ENCODE data around the gene CCDC187. TPM values are rescaled to one million over a fixed set of nuclear protein-coding genes. Genes with fewer than 3 reads are reported as not detected.

CCDC187 gene
- total RNA-seq (2016; rRNA removed; fragmentation: Illumina TruSeq; extraction: Trizol) (0.13 TPM in 1 of 2 replicates, not detected in the other), polyA plus RNA-seq (2011; rRNA removed) (0.03 and 0.09 TPM in 2 replicates), polyA minus RNA-seq (2011; rRNA and poly(A)+ RNA removed; ENCODE audit: low replicate concordance) (0.20 and 0.49 TPM in 2 replicates), Bru-seq, nascent RNA (percentile 4 among the genes with signal in this experiment), BruChase-seq, experiment 1, labeled RNA remaining after a 6-hour chase (percentile 7 among the genes with signal in this experiment), BruChase-seq, experiment 2, labeled RNA remaining after a 2-hour chase (percentile 7 among the genes with signal in this experiment)
- total RNA-seq (2016; cell fraction: cytosol; rRNA removed; fragmentation: Illumina TruSeq; extraction: Trizol; ENCODE audit: low read depth) = not detected in 2 replicates
- total RNA-seq (2016; cell fraction: insoluble cytoplasmic fraction; rRNA removed; fragmentation: Illumina TruSeq; extraction: Trizol) = 0.09 TPM in 1 of 2 replicates, not detected in the other
- 0.10 TPM in 1 of 2 replicates, not detected in the other for total RNA-seq (2016; cell fraction: membrane; rRNA removed; fragmentation: Illumina TruSeq; extraction: Trizol)
- 0.16 and 0.28 TPM in 2 replicates for total RNA-seq (2016; cell fraction: nucleus; rRNA removed; fragmentation: Illumina TruSeq; extraction: Trizol)
- polyA plus RNA-seq (2011; cell fraction: cytosol; rRNA removed) = 0.01 and 0.03 TPM in 2 replicates
- 0.45 and 0.48 TPM in 2 replicates for polyA plus RNA-seq (2011; cell fraction: nucleus; rRNA removed)
- polyA plus RNA-seq (2012) = 0.04 TPM in 1 of 2 replicates, not detected in the other
- polyA plus RNA-seq (2016; cell fraction: cytosol; fragmentation: Illumina TruSeq; extraction: Trizol; ENCODE audit: low read depth) = not detected in 2 replicates
- polyA plus RNA-seq (2016; cell fraction: insoluble cytoplasmic fraction; fragmentation: Illumina TruSeq; extraction: Trizol; ENCODE audit: low read depth) = not detected in 2 replicates
- 0.08 TPM in 1 of 2 replicates, not detected in the other for polyA plus RNA-seq (2016; cell fraction: membrane; fragmentation: Illumina TruSeq; extraction: Trizol; ENCODE audit: low read depth)
- polyA plus RNA-seq (2016; cell fraction: nucleus; fragmentation: Illumina TruSeq; extraction: Trizol; ENCODE audit: insufficient read depth, low read depth) = 0.14 and 0.17 TPM in 2 replicates
- not detected in 2 replicates for polyA minus RNA-seq (2011; cell fraction: cytosol; rRNA and poly(A)+ RNA removed)
- polyA minus RNA-seq (2011; cell fraction: nucleus; rRNA and poly(A)+ RNA removed) = 0.39 and 0.50 TPM in 2 replicates
- long read RNA-seq, experiment 1 = 0 reads
- long read RNA-seq, experiment 2 = 0 reads

DNA sequence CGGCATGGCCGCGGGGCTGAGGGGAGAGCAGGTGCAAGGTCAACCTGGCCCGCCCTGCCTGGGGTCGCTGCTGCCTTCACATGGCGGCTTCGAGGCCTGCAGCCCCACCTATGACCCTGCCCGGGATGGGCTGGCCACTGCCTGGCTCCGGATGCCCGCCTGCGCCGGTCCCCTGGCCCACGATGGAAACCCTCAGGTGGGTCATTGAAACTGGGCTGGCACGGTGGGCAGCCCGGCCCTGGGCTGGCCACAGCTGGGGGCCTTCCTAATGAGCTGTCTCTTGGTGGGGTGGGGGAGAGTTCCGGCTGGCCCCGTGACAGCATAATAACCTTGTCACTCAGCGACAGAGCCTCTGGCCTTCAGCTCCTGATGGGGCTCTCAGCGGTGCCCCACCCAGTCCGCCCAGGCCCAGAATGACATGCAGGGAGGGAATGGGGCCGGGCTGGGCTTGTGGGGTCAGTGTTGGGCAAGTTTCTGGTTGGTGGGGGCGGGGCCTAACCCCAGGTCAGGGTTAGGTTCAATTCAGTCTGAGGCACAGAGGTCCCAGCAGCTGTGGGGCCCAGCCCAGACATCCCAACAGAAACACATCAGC, at the start of gene CCDC187:
Gene CCDC187 (minus strand): TSS at position 270 of the 592 bp plus-strand sequence. CDS start 264 bp downstream, at position 6.
- Histone ChIP-seq H4K20me1 (ENCODE audit: insufficient read depth, low read length) (no peaks in the 10 kb centered on the region), H3K27ac (ENCODE audit: extremely low read length, insufficient read depth, low read length) (no peak within 1 kb of the TSS), H3K4me1 (ENCODE audit: insufficient read depth, low read length) (peaks cover 36% of the 10 kb centered on the region), H3K4me2 (ENCODE audit: low read depth, low read length) (0 out of 2 replicates have a peak within 1 kb of the TSS, but pooled peaks have one; percentile 15), H2AFZ (ENCODE audit: low read length) (no peak within 1 kb of the TSS), H3K36me3 (replicated peaks in 1 of 2; ENCODE audit: control insufficient read depth in 1 of 2, insufficient read depth in 2 of 2, low read length in 2 of 2) (no peaks in the 10 kb centered on the region), H3K79me2 (ENCODE audit: insufficient read depth, low read length) (no peaks in the 10 kb centered on the region), H3K4me3 (replicated peaks in 1 of 3; ENCODE audit: insufficient read depth in 1 of 3, low read depth in 2 of 3, low read length in 3 of 3) (no peak within 1 kb of the TSS; a peak in 1 of 6 replicates), H3K9ac (ENCODE audit: insufficient read depth, low read depth, low read length) (no peak within 1 kb of the TSS), H3K9me3 (ENCODE audit: low read length) (no peaks in the 10 kb centered on the region), H3K27me3 (ENCODE audit: control insufficient read depth in 1 of 2, insufficient read depth in 2 of 2, low read length in 2 of 2) (peaks cover 3 to 37% of the 10 kb centered on the region in 2 experiments)
- FAIRE-seq (no peak), DNase-seq (ENCODE audit: low spot score) (peak; percentile 23), ATAC-seq (peak; percentile 31)
- POLR2A ChIA-PET = no interaction called here
- no TSS peak for BruUV-seq (replicated peaks)
- 40% methylated on average over 6 of the region's 22 CpGs for WGBS (ENCODE audit: low lambda C conversion rate)
- in situ Hi-C loops (cut with HindIII; ENCODE audit: extremely low pct_ligation_motif_present, low pct_unique_long_range_greater_than_20kb) (no loop called here), intact Hi-C loops (cut with micrococcal nuclease; ENCODE audit: unreplicated experiment) (no loop called here)
- CTCF ChIA-PET (ENCODE audit: low intra/inter-chr PET ratio, low total read pairs) = no interaction called here
- TF ChIP-seq ZBTB49 (CRISPR knock-in tag; IDR thresholded peaks at IDR 0.05; ENCODE audit: borderline replicate concordance) (no peak), RXRA (CRISPR knock-in tag; IDR thresholded peaks at IDR 0.05) (0 out of 2 replicates have a peak, but pooled peaks have one; percentile 25), TOPORS (CRISPR knock-in tag; IDR thresholded peaks at IDR 0.05) (no peak), FOXC1 (CRISPR knock-in tag; IDR thresholded peaks at IDR 0.05; ENCODE audit: borderline replicate concordance) (no peak), KAT7 (CRISPR knock-in tag; IDR thresholded peaks at IDR 0.05; ENCODE audit: borderline replicate concordance) (no peak), BCLAF1 (IDR thresholded peaks at IDR 0.05) (no peak), SRF (IDR thresholded peaks at IDR 0.05; ENCODE audit: low read depth, low read length) (no peak), HNF4A (CRISPR knock-in tag; IDR thresholded peaks at IDR 0.05) (0 out of 2 replicates have a peak, but pooled peaks have one; percentile 7), ZNF274 (CRISPR knock-in tag; IDR thresholded peaks at IDR 0.05) (no peak), NR2F6 (IDR thresholded peaks at IDR 0.05) (peak; percentile 37; the same call in 1 of the 2 replicates), NR2F6 (CRISPR knock-in tag; IDR thresholded peaks at IDR 0.05) (no peak), ZFY (CRISPR knock-in tag; IDR thresholded peaks at IDR 0.05) (peak; percentile 24; the same call in 1 of the 2 replicates)
- TF ChIP-seq, protein P1, sequence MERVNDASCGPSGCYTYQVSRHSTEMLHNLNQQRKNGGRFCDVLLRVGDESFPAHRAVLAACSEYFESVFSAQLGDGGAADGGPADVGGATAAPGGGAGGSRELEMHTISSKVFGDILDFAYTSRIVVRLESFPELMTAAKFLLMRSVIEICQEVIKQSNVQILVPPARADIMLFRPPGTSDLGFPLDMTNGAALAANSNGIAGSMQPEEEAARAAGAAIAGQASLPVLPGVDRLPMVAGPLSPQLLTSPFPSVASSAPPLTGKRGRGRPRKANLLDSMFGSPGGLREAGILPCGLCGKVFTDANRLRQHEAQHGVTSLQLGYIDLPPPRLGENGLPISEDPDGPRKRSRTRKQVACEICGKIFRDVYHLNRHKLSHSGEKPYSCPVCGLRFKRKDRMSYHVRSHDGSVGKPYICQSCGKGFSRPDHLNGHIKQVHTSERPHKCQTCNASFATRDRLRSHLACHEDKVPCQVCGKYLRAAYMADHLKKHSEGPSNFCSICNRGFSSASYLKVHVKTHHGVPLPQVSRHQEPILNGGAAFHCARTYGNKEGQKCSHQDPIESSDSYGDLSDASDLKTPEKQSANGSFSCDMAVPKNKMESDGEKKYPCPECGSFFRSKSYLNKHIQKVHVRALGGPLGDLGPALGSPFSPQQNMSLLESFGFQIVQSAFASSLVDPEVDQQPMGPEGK (CRISPR knock-in tag; IDR thresholded peaks at IDR 0.05) = peak; percentile 68
